ENCODE results near the gene ZPR1. TPM values are rescaled to one million over a fixed set of nuclear protein-coding genes. Genes with fewer than 3 reads are reported as not detected.

The ZPR1 gene
- total RNA-seq, 1 donor from 2014 or later, result 19.4 TPM

- Histone ChIP-seq H3K9me3 (no peaks in the 10 kb centered on the region), H3K4me1 (peaks cover 11% of the 10 kb centered on the region), H3K27ac (no peak overlapping the region), H3K36me3 (no peaks in the 10 kb centered on the region), H3K27me3 (no peaks in the 10 kb centered on the region), H3K4me3 (no peak overlapping the region)
- DNase-seq (ENCODE audit: extremely low spot score in 2 of 2), result no peak
- intact Hi-C loops (cut with DNase I), result no loop called here
- TF ChIP-seq POLR2A (IDR thresholded peaks at IDR 0.05), result no peak
- TF ChIP-seq, protein P1, sequence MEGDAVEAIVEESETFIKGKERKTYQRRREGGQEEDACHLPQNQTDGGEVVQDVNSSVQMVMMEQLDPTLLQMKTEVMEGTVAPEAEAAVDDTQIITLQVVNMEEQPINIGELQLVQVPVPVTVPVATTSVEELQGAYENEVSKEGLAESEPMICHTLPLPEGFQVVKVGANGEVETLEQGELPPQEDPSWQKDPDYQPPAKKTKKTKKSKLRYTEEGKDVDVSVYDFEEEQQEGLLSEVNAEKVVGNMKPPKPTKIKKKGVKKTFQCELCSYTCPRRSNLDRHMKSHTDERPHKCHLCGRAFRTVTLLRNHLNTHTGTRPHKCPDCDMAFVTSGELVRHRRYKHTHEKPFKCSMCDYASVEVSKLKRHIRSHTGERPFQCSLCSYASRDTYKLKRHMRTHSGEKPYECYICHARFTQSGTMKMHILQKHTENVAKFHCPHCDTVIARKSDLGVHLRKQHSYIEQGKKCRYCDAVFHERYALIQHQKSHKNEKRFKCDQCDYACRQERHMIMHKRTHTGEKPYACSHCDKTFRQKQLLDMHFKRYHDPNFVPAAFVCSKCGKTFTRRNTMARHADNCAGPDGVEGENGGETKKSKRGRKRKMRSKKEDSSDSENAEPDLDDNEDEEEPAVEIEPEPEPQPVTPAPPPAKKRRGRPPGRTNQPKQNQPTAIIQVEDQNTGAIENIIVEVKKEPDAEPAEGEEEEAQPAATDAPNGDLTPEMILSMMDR (IDR thresholded peaks at IDR 0.05), result no peak
- TF ChIP-seq POLR2AphosphoS5 (IDR thresholded peaks at IDR 0.05; ENCODE audit: insufficient read depth in 1 of 2, low read depth in 1 of 2), result no peak
Measured at GRCh38 chr11:116833816-116834534, 46.2 kb upstream of the ZPR1 start.

- DNase-seq (ENCODE audit: extremely low spot score in 2 of 2), result no peak
- Histone ChIP-seq H3K27ac (no peak overlapping the region), H3K4me3 (no peak overlapping the region), H3K4me1 (peaks cover 11% of the 10 kb centered on the region), H3K36me3 (no peaks in the 10 kb centered on the region), H3K9me3 (no peaks in the 10 kb centered on the region), H3K27me3 (no peaks in the 10 kb centered on the region)
- TF ChIP-seq POLR2A (IDR thresholded peaks at IDR 0.05) (no peak), POLR2AphosphoS5 (IDR thresholded peaks at IDR 0.05; ENCODE audit: insufficient read depth in 1 of 2, low read depth in 1 of 2) (no peak)
- TF ChIP-seq, protein P1 (IDR thresholded peaks at IDR 0.05), result no peak
- intact Hi-C loops (cut with DNase I), result no loop called here
Measured at GRCh38 chr11:116833491-116833815, 45.6 kb upstream of the ZPR1 start.

DNA sequence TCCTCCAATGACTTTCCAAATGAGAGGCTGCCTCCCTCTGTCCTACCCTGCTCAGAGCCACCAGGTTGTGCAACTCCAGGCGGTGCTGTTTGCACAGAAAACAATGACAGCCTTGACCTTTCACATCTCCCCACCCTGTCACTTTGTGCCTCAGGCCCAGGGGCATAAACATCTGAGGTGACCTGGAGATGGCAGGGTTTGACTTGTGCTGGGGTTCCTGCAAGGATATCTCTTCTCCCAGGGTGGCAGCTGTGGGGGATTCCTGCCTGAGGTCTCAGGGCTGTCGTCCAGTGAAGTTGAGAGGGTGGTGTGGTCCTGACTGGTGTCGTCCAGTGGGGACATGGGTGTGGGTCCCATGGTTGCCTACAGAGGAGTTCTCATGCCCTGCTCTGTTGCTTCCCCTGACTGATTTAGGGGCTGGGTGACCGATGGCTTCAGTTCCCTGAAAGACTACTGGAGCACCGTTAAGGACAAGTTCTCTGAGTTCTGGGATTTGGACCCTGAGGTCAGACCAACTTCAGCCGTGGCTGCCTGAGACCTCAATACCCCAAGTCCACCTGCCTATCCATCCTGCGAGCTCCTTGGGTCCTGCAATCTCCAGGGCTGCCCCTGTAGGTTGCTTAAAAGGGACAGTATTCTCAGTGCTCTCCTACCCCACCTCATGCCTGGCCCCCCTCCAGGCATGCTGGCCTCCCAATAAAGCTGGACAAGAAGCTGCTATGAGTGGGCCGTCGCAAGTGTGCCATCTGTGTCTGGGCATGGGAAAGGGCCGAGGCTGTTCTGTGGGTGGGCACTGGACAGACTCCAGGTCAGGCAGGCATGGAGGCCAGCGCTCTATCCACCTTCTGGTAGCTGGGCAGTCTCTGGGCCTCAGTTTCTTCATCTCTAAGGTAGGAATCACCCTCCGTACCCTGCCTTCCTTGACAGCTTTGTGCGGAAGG is 44.8 kb upstream of the ZPR1 start:
- H3K9me3 ChIP-seq, result no peaks in the 10 kb centered on the region
- no peak overlapping the region for H3K4me3 ChIP-seq
- no peaks in the 10 kb centered on the region for H3K27me3 ChIP-seq
- H3K27ac ChIP-seq, result no peak overlapping the region
- no peak for DNase-seq (ENCODE audit: extremely low spot score in 2 of 2)
- no peak for TF ChIP-seq POLR2AphosphoS5 (IDR thresholded peaks at IDR 0.05; ENCODE audit: insufficient read depth in 1 of 2, low read depth in 1 of 2)
- TF ChIP-seq, protein P1 (IDR thresholded peaks at IDR 0.05), result no peak
- no peak for TF ChIP-seq POLR2A (IDR thresholded peaks at IDR 0.05)
- intact Hi-C loops (cut with DNase I), result no loop called here
- H3K36me3 ChIP-seq, result no peaks in the 10 kb centered on the region
- peaks cover 11% of the 10 kb centered on the region for H3K4me1 ChIP-seq

GRCh38 chr11:116831790-116832349 is 44.0 kb upstream of the ZPR1 start:
- TF ChIP-seq, protein P1 (IDR thresholded peaks at IDR 0.05), result no peak
- TF ChIP-seq POLR2AphosphoS5 (IDR thresholded peaks at IDR 0.05; ENCODE audit: insufficient read depth in 1 of 2, low read depth in 1 of 2) (no peak), POLR2A (IDR thresholded peaks at IDR 0.05) (no peak)
- no peak for DNase-seq (ENCODE audit: extremely low spot score in 2 of 2)
- Histone ChIP-seq H3K36me3 (no peaks in the 10 kb centered on the region), H3K4me1 (peaks cover 11% of the 10 kb centered on the region), H3K27ac (no peak overlapping the region), H3K9me3 (no peaks in the 10 kb centered on the region), H3K27me3 (no peaks in the 10 kb centered on the region), H3K4me3 (no peak overlapping the region)
- intact Hi-C loops (cut with DNase I), result no loop called here
